ENCODE results near the gene WASF3. TPM values are rescaled to one million over a fixed set of nuclear protein-coding genes. Genes with fewer than 3 reads are reported as not detected.

Gene WASF3
- total RNA-seq, 1 experiment from 2014 or later = 3.4 TPM

GRCh38 chr13:26616126-26616525 is 58.6 kb downstream of the WASF3 start:
- no peaks in the 10 kb centered on the region for H3K9me3 ChIP-seq (ENCODE audit: control insufficient read depth in 1 of 2, insufficient read depth in 1 of 2, low read depth in 1 of 2, low read length in 2 of 2)
- H3K27me3 ChIP-seq (ENCODE audit: insufficient read depth, low read length) = 0 out of 2 replicates have a peak, but pooled peaks cover 3% of the 10 kb centered on the region
- no peaks in the 10 kb centered on the region for H3K4me1 ChIP-seq (ENCODE audit: control insufficient read depth in 1 of 2, insufficient read depth in 2 of 2, low read length in 2 of 2)
- H2AFZ ChIP-seq (ENCODE audit: low read depth, low read length, poor library complexity, severe bottlenecking) = no peak overlapping the region
- intact Hi-C loops (cut with micrococcal nuclease) = no loop called here
- DNase-seq (ENCODE audit: low read depth, low spot score) = no peak
- ChIA-PET CTCF (no interaction called here), RAD21 (ENCODE audit: low non-redundant PET in 1 of 2, low total read pairs in 2 of 2, uncharacterized antibody in 2 of 2, unreplicated experiment in 2 of 2) (no interaction called here), POLR2A (no interaction called here)
- no peak overlapping the region for H3K4me2 ChIP-seq (ENCODE audit: low read length)
- no peaks in the 10 kb centered on the region for H3K9me2 ChIP-seq (ENCODE audit: insufficient read depth)
- no peak for ATAC-seq
- H4K20me1 ChIP-seq (ENCODE audit: insufficient read depth) = no peaks in the 10 kb centered on the region
- no TSS peak for BruUV-seq (replicated peaks)
- H3K27ac ChIP-seq (ENCODE audit: low read depth, low read length) = no peak overlapping the region
- H3K9ac ChIP-seq (ENCODE audit: low read length) = no peak overlapping the region
- no peaks in the 10 kb centered on the region for H3K79me2 ChIP-seq (ENCODE audit: insufficient read depth, low read length)
- no peak for TF ChIP-seq ZBTB33 (IDR thresholded peaks at IDR 0.05; ENCODE audit: extremely low read depth, insufficient replicate concordance, low read length)
- no peaks in the 10 kb centered on the region for H3K36me3 ChIP-seq (ENCODE audit: control insufficient read depth in 1 of 2, insufficient read depth in 2 of 2, low read length in 2 of 2)
- H3K4me3 ChIP-seq (replicated peaks in 1 of 2; ENCODE audit: low read depth in 1 of 2, low read length in 2 of 2) = no peak overlapping the region

GRCh38 chr13:26618726-26619125 is 61.2 kb downstream of the WASF3 start:
- intact Hi-C loops (cut with micrococcal nuclease) = no loop called here
- H3K4me2 ChIP-seq (ENCODE audit: low read length) = no peak overlapping the region
- BruUV-seq (replicated peaks) = no TSS peak
- no peaks in the 10 kb centered on the region for H3K4me1 ChIP-seq (ENCODE audit: control insufficient read depth in 1 of 2, insufficient read depth in 2 of 2, low read length in 2 of 2)
- H3K27ac ChIP-seq (ENCODE audit: low read depth, low read length) = no peak overlapping the region
- POLR2A ChIA-PET = no interaction called here
- no peak overlapping the region for H3K9ac ChIP-seq (ENCODE audit: low read length)
- H4K20me1 ChIP-seq (ENCODE audit: insufficient read depth) = no peaks in the 10 kb centered on the region
- H3K9me2 ChIP-seq (ENCODE audit: insufficient read depth) = no peaks in the 10 kb centered on the region
- CTCF ChIA-PET = no interaction called here
- DNase-seq (ENCODE audit: low read depth, low spot score) (no peak), ATAC-seq (no peak)
- H3K9me3 ChIP-seq (ENCODE audit: control insufficient read depth in 1 of 2, insufficient read depth in 1 of 2, low read depth in 1 of 2, low read length in 2 of 2) = peaks cover 0 to 4% of the 10 kb centered on the region in 2 experiments; a peak in 1 of 4 replicates
- RAD21 ChIA-PET (ENCODE audit: low non-redundant PET in 1 of 2, low total read pairs in 2 of 2, uncharacterized antibody in 2 of 2, unreplicated experiment in 2 of 2) = no interaction called here
- 0 out of 2 replicates have a peak, but pooled peaks cover 3% of the 10 kb centered on the region for H3K27me3 ChIP-seq (ENCODE audit: insufficient read depth, low read length)
- H3K79me2 ChIP-seq (ENCODE audit: insufficient read depth, low read length) = no peaks in the 10 kb centered on the region
- no peak overlapping the region for H3K4me3 ChIP-seq (replicated peaks in 1 of 2; ENCODE audit: low read depth in 1 of 2, low read length in 2 of 2)
- no peak overlapping the region for H2AFZ ChIP-seq (ENCODE audit: low read depth, low read length, poor library complexity, severe bottlenecking)
- H3K36me3 ChIP-seq (ENCODE audit: control insufficient read depth in 1 of 2, insufficient read depth in 2 of 2, low read length in 2 of 2) = no peaks in the 10 kb centered on the region
- no peak for TF ChIP-seq ZFX (IDR thresholded peaks at IDR 0.05)
- no peak for TF ChIP-seq REST (IDR thresholded peaks at IDR 0.05; ENCODE audit: low read depth)
- no peak for TF ChIP-seq ZBTB33 (IDR thresholded peaks at IDR 0.05; ENCODE audit: extremely low read depth, insufficient replicate concordance, low read length)
- no peak for TF ChIP-seq EGR1 (IDR thresholded peaks at IDR 0.05; ENCODE audit: low read depth)
- no peak for TF ChIP-seq FOSL1 (IDR thresholded peaks at IDR 0.05; ENCODE audit: low read depth)
- no peak for TF ChIP-seq POLR2AphosphoS5 (IDR thresholded peaks at IDR 0.05; ENCODE audit: low read depth, low read length)
- no peak for TF ChIP-seq ATF3 (IDR thresholded peaks at IDR 0.05)
- TF ChIP-seq CEBPB (IDR thresholded peaks at IDR 0.05; ENCODE audit: low read depth) = no peak
- TF ChIP-seq RAD21 (IDR thresholded peaks at IDR 0.05; ENCODE audit: low read depth) = no peak
- TF ChIP-seq YY1 (IDR thresholded peaks at IDR 0.05; ENCODE audit: extremely low read depth, insufficient replicate concordance, low read depth, low read length) = no peak
- no peak for TF ChIP-seq CBX3 (IDR thresholded peaks at IDR 0.05; ENCODE audit: low read depth)
- TF ChIP-seq TCF7L2 (IDR thresholded peaks at IDR 0.05; ENCODE audit: borderline replicate concordance, extremely low read depth, insufficient read depth, insufficient read length) = no peak
